Hematopoietic multipotent progenitor cell treated with erythropoietin and hydrocortisone succinate and interleukin-3 and kit ligand, for 4 days (in vitro differentiated cells): Measurements from ENCODE around the gene SV2B.

ENCODE experiments used
- DNase-seq: peaks from one replicate; pipeline ENCODE4 v3.0.0-alpha.2; 2015

SV2B gene

DNA sequence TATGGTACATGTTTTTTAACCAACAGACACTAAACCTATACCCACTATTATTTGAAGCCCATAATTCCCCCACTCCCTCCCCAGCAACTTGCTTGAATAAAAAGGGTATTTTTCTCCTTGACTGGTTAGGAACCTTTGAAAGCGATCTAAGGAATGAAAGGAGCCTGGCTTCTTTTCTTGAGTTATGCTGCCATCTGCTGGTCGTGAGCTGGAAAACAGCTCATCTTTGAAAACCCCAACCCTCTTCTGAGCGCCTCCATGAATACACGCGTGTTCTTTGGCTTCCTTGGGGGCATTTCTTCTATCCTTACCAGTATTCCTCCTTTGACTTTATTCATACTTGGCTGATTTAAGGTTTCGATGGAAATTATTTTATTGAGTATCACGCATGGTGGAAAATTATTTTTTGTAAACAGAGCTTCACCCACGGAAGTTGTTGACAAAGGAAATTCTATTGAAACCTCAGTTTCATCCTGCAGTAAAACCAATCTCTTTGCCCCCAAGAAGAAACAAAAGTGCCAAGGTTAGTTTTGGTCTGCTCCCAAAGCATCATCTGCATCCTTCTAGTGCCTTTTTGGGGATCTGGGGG, 171.6 kb downstream of the SV2B start:
- peak; percentile 87 for DNase-seq

DNA sequence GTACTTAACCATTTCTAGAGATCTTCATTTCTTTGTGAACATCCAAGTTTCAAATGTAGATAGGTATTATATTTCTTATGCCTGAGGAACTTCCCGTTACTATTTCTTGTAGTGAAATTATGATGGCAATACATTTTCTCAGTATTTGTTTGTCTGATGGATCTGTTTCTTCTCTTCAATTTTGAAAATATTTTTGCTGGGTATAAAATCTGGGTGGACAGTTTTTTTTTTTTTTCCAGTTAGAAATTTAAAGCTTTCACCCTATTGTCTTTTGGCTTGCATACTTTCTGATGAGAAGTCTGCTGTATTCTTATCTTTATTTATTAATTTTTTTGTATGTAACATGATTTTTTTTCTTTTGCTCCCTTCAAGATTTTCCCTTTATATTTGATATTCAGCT, 175.8 kb downstream of the SV2B start:
- no peak for DNase-seq

DNA sequence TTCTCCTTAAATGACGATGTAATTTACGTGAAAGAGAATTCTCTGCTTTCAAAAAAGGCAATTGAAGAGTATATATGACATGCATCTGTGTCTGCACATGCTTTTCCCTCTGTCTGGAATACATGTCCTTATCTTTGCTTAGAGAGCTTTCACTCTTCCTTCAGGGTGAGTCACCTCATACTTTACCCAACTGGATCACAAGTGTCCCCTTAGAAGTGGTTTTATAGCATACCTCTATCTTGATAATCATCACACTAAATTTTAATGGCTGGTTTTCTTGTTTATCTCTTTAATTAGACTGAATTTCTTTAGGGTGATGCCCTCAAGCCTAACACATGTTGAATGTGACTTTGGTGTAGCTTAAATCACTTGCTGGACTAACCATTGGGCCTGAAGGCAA, 178.9 kb downstream of the SV2B start:
- DNase-seq = no peak

DNA sequence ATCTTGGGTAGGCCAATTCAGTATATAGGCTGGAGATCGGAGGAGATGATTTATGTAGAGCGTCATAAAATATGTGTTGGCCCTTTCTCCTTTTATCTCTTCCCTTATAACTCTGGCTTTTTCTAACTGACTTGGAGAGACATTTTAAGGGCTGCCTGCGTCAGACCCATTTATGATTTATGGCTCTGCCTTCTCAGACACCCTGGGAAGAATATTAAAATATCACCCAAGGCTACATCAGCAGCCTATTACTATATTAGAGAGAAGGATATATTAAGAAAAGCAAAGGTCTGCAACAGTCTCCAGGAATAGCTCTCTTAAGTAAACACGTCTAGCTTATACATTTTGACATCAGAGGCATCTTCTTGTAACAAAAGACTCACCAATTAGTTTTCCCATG, 179.4 kb downstream of the SV2B start:
- DNase-seq = no peak

DNA sequence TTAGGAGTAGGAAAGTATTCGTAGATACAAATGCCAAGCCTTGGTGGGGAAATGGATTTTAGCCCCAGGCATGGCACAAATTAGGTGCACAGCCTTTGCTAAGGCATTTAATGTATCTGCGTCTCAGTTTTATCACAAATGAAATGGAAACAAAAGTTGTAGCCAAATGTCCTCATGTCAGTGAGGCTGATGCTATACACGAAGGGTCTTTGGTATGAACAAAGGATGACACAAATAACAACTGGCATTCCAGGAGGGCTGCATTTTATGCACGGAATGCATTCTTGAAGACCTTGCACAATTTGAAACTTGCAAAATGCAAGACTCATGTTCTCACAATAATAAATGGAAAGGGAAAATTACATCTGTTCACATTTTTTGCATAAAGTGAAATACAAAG, 181.9 kb downstream of the SV2B start:
- DNase-seq = no peak

DNA sequence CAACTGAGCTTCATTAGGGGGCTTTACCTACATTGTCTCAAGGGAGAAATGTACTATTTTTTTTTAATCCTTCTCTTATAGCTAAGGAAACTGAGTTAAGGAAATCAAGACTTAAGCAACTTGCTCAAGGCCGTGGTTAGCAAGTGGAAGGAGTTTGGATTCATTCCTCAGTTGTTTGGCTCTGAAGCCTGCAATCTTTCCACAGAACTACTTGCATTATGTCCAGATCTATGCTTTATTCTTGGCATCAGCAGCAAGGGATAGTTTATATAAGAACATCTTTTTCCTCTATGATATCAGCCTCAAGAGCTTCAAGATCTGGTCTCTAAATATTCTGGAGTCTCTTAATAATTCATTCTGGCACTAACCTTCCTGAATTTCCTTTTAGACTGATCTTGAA, 182.4 kb downstream of the SV2B start:
- DNase-seq = no peak

DNA sequence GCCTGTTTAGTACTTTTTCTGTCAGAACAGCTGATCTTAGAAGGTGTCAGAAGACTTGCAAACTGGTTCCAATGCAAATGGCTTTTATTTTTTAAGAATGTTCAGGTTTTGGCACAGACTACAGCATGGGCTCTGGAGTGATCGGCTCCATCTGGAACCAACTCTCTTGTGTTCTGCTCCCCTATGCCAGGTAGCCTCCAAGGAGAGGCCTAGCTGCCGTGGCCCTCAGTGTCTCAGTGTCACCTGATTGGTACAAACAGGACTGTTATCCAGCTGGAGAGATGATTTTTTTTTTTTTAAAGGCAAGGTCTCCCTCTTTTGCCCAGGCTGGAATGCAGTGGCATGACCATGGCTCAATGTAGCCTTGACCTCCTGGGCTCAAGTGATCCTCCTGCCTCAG, 183.1 kb downstream of the SV2B start:
- no peak for DNase-seq

DNA sequence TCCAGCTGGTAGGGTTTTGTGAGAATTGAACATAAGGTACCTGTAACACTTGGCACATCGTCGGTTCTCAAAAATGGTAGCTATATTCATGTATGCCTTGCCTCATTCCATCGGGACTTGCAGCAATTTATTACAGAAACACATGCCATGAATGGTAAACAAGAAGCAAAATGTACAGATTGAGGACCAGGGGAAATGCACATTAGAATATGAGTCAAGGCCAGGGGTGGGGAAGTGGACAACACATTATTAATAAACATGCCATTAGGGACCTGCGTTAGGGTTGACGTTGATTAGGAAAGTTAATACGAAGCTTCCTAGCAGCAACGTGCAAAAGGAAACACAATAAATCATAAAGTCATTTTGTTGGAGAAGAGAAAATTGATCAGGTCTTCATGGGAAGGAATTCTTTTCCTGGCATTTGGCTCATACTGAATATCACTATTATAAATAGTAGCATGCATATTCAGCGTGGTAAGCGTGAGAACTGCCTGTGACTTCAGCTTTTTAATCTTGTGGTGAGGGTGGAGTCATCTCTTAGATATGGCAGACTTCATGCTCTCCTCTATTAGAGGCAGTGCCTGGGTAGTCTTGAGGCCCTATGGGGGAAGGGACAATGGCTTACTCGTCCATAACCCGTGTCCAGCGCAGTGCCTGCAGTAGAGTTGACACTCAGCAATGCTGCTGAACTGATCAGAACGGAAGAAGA, 184.9 kb downstream of the SV2B start:
- peak; percentile 23 for DNase-seq

DNA sequence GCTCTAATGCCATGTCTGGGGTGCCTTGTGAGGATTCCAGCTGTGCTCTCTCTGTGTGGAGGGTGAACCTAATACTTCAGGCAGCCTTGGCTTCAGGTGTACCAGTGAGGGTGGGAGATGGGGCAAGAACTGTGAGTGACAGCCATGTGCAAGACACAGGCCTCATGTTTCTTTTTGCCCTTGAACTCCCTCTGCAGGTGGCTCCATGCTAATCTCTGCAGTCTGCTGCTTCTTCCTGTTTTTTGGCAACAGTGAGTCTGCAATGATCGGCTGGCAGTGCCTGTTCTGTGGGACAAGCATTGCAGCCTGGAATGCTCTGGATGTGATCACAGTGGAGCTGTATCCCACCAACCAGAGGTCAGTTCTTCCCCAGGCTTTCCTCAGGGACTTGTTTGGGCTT, 189.3 kb downstream of the SV2B start:
- peak; percentile 79 for DNase-seq

DNA sequence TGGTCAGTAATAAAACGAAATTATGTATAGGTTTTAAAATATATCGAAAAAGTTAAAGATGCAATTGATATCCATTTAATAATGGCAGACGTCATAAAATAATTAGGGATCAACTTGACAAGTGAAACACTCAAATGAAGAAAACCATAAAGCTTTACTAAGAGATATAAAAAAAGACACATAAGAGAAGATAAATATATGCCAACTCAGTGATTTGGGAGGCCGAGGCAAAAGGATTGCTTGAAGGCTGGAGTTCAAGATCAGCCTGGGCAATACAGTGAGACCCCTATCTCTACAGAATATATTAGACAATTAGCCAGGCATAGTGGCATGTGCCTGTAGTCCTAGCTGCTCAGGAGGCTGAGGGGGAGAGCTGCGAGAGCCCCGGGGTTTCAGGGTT, 190.5 kb downstream of the SV2B start:
- DNase-seq = no peak

DNA sequence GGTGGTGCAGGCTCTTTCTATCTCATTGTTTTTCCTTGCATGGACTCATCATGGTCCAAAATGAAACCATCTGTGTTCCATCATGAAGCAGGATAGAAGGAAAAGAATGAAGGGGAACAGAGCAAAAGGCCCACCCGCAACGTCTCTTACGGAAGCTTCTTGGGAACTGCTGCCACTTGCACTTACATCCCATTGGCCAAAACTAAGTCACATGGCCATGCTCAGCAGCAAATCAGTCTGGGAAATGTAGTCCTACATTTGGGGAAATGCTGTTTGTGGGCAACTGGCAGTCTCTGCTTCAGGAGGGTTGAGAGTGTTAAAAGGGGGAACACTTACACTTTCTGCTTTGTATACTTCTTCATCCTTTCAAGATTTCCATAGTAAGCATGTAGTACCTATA, 191.6 kb downstream of the SV2B start:
- DNase-seq = peak; percentile 76

DNA sequence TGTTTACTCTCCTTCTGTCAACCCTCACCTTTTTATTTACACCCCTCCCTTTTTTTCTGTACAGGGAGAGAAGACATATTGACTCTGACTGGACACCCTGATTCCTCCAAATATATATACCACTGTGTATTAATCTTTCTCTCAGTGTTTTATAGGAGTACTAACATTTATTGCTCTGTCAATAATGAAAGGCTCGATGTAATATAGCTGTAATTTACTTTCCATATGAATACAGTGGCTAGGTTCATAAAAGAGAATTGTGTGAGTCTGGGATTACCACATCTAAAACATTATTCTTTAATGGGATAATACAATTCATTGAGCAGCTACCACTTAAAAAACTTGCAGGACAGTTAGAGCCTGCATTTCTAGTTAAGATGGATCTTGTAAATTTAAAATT, 194.3 kb downstream of the SV2B start:
- no peak for DNase-seq

DNA sequence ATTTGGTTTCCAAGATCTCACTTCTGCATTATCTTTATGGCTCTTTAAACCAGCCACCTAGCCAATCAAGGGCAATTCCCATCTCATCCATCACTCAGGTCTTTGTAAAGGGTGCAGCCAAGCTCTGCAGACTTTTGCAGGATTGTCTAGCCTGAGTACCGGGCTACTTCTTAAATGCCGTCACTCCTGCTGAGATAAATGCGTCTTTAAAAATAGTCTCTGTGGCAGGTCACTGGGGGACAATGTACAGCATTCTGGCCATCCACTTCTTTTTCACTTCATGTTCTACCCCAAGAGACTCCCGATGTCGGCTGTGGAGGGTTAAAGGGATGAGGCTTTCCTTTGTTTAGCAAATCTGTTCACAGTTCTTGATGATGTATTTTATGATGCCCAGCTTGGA, 194.7 kb downstream of the SV2B start:
- no peak for DNase-seq

DNA sequence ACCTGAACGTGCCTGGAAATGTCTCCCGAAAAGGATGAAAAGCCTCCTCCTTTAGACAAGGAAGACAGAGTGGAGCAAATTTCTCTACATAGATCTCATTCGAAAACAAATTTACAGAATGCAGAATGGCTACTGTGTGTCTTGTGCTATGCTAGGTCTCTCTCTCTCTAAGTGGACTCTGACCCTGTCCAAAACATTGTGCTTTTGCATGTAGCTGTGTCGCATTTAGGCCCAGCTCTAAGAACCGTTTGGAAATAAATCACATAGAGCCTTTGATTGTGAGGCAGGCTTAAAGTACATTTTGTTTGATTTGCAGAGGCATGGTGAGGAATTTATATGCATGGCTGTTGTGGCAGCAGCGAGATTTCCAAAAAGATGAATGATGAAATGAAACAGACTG, 198.0 kb downstream of the SV2B start:
- DNase-seq = no peak

DNA sequence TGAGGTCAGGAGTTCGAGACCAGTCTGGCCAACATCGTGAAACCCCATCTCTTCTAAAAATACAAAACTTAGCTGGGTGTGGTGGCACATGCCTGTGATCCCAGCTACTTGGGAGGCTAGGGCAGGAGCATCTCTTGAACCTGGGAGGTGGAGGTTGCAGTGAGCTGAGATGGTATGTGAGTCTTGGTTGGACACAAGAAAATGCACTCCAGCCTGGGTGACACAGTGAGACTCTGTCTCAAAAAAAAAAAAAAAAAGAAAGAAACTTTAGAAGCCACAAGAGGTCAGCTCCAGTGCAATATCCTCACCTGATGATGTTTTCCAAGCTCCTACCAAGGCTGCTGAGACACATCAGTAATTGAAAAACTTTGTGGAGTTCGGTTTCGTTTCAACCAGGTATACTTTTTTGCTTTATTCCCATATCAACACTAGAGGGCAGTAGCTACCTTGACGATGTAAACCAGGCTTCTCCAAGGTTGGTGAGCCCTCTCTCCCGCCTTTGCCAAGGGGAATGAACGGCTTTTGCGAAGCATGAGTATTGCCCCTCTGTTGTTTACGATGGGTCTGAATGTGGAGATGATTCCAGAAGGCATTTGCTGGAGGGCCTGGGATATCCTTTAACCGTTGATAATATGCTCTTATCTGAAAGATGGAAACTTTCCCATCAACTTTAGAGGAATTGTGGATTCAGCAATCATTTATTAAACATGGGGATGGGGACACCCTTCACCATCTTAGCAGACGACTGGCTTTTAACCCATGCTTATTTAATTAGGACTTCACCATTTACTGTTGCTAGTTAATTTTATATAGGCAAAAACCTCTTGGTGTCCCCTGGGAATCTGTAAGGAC, 202.8 kb downstream of the SV2B start:
- DNase-seq = peak; percentile 88

DNA sequence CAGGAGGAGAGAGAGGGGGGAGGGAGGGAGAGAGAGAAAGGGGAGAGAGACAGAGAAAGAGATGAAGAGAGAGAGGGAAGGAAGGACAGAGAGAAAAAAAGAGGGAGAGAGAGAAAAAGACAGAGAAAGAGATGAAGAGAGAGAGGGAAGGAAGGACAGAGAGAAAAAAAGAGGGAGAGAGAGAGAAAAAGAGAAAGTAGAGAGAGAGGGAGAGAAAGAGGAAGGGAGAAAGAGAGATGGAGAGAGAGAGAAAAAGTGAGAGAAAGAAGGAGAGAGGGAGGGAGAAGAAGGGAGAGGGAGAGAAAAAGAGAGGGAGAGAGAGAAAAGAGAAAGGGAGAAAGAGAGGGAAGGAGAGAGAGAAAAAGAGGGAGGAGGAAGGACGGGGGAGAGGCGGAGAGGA, 204.2 kb downstream of the SV2B start:
- no peak for DNase-seq

DNA sequence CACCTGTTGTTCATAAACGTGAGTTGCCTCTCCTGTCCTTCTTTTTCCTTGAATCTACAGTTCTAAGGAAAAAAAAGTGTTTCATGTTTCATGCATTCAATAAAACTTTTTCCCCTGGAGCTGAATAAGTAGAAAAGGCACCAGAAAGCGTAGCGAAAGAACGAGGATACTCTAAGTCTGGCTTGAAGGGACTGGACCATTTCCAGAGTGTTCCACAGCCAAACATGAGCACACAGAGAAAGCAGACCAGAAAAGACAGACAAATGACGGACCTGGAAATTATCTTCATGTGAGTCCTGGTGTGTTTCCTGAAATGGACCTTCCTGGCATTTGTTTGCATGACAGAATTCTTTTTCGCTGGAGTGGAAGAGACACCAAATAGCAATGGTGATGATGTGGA, 204.7 kb downstream of the SV2B start:
- DNase-seq = no peak

DNA sequence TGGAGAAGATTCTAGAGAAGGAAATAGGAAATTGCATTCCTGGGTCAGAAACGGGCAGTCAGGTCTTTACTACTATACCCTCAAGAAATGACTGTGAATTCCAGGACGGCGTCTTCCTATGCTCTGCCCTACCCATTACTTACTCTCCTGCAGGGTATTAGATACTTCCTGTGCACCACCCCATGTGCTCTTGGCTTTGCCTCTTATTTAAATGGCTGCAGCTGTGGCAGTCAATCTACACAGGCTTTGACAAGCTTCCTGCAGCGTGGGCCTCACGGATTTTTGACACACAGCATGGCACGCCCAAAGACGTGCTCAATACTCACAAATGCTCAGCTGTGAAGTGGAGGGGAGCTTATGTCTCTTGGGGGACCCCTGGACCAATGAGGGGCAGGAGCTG, 206.1 kb downstream of the SV2B start:
- DNase-seq = no peak

DNA sequence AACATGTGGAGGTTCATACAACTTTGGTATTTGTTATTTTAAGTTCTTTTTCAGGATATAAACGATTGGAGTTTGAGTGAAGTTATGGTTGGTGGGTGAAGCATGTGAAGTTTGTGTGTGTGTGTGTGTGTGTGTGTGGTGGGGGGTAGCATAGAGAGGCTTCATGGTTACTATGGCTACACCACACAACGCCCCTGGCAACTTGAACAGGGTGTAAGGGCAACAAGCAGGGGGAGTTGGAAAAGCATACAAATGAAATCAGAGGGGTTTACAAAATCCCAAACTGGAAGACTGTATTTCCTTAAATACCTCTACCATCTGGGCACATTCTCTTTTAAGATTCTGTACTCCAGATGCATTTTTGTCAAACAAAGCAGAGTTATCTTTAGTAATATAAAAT, 207.5 kb downstream of the SV2B start:
- no peak for DNase-seq

DNA sequence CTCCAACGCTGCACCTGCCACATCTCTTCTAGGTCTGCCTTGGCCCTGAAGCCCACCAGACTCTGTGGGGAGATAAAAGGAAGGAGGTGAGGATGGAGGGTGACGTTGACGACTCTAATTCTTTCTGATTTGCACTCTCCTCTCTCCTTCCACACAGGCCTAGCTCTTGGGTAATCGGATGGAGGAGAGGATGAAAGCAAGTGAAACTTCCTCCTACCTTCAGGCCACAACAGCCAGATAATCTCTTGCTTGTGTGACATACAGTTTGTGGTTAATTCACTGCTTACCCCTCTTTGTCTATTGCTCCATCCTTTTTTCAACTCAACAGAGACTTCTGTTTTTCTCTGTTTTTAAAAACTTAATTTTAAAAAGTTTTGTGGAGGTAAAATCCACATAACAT, 208.1 kb downstream of the SV2B start:
- peak; percentile 87 for DNase-seq

DNA sequence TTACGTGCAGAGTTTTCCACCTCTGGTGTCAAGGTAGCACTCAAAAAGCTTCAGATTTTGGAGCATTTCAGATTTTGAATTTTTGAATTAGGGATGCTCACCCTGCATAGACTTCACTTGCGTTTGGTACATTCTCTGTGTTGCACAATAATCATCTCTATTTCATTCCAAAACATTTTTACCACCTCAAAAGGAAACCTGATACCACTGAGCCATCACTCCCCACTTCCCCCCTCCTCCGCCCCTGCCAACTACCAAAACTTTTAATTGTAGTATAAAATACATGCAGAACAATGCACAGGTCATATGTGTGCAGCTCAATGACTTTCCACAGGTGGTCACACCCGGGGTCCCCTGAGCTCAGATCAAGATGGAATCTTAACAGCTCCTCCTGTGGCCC, 208.8 kb downstream of the SV2B start:
- DNase-seq = no peak

DNA sequence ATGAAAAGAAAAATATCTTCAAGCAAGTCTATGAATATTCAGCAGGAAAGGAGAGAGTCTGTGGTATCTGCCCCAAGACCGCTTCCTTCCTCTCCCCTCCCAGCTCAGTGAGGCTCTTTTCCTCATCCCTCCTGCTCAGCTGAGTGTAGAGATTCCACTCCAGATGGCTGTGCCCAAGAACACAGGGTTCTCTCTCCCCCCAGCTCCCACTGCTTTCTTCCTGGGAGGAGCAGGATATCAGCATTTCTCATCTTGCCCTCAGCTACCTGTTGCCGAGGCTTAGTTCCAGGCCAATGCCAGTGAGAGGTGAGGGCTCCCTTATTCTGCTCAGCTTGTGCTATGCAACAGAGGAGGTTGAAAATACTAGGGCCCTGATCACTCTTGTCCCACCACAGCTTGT, 211.9 kb downstream of the SV2B start:
- peak; percentile 78 for DNase-seq

DNA sequence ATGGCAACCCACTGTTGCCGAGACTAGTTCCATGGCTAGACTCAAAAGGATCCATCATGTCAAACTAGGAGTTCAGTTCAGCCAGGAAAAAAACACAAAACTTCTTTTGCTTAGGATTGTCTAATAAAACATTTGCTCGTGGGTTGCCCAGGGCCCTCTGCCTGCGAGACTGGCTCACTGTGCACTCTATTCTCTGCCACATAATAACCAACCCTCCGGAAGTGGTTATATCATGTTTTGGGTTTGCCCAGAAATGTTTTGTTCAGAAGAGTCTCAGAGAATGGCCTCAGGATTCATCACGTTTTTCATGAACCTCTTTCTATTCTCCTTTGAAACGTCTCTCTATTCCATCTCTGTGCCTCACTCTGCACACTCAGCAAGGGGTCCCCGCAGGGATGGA, 216.1 kb downstream of the SV2B start:
- DNase-seq = no peak

DNA sequence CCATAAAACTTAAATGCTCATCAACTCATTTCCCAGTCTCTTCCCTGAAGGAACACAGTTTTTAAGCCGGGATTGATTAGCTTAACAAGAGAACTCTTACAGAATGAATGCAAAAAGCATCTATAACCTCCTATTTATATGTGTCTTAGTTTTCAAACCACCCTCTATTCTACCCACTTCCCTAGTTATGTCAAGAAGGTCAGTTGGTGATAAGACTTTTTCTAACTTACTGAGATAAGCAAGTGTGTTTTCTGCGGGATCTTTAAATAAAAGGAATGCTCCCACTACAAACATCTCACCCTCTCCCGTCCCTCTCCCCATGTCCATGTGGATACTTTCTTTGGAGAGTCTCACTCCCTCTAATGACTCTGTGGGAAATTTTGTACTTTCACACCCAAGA, 218.5 kb downstream of the SV2B start:
- peak; percentile 72 for DNase-seq
